CD4-positive, alpha-beta T cell treated with Interleukin-6 for 4 hours (primary cell): Measurements from ENCODE around the gene LNX1.

ENCODE experiments used
- DNase-seq: peaks from one replicate; pipeline ENCODE4 v3.0.0-alpha.2; 2020; ENCODE audit warnings: mixed read lengths

LNX1 gene

GRCh38 chr4:53571936-53572599 is 19.2 kb downstream of the LNX1 start:
- DNase-seq: no peak

DNA sequence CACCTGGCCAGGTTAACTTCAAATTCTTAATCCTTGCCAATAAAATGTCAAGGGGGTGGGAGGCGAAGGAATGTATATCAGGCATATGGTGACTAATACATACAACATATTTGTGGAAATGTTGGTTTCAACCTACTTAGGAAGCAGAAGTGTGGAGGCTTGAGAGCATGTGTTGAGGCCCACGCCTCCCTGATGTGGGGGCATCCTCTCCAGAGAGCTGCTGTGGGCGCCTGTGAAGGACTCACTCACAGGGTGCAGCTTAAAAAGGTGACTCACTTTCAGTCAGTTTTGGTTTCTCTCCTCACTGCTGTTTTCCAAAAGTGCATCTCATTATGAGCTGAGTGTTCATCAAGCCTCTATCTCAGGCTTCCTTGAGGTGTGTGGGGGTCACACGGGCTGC is 27.5 kb downstream of the LNX1 start:
- DNase-seq: no peak

- no peak for DNase-seq
Measured at GRCh38 chr4:53562409-53562808, 28.9 kb downstream of the LNX1 start.

DNA sequence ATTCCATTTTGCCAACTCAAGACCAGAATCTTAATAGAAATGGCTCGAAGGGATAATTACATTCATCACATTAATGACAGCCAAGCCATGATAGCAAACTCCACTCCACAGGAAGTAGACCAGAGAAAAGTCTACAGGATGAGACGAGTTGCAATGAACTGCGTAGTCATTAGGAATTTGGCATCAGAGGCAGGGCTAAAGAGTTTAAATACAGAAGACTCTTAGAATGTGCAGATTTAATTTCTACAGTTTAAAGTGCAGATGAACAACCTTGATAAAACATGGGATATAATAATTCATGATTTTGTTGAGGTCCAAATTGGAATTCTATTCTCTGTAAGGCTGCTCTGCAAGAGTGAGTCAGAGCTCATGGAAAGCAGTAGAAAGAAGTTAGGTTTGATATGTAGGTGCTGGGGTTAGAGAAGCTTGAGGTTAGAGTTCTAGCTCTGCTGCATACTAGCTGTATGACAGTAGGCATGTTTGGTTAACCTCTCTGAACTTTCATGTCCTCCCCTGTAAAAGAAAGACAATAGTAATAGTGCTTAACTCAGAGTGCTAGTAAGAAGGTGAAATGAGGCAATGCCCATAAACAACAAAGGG is 32.2 kb downstream of the LNX1 start:
- DNase-seq: no peak

DNA sequence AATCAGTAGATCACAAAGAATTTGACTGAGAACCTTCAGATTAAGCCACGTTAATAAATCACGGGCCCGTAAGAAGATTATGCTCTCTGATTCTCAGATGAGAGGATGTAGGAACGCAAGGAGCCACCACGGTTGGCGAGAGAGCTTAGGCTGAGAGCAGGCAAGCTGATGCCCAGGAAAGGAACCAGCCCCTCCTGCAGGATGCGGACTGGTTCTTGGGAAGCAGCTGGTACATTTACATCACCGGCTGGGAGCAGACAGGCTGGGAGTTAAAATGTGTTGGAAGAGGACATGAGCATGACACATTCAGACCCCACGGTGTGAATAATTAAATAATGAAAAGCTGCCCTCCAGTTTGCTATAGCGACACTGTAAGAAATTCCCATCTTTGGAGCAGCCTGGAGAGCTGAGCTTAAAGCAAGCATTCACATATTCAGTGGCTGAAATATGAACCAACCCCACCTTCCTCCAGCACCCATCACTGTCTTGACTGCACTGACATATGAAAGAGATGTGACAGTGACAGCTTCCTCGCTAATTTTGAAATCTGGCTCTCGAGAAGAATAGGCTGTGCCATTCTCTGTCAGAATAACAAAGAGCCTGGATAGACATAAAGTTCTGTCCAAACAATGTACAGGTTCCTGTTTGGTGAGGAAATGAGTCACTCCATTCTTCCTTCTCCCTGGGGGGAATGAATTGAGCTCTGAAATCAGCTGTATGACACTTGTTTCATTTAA is 33.1 kb downstream of the LNX1 start:
- no peak for DNase-seq

GRCh38 chr4:53557669-53558064 is 33.6 kb downstream of the LNX1 start:
- no peak for DNase-seq

DNA sequence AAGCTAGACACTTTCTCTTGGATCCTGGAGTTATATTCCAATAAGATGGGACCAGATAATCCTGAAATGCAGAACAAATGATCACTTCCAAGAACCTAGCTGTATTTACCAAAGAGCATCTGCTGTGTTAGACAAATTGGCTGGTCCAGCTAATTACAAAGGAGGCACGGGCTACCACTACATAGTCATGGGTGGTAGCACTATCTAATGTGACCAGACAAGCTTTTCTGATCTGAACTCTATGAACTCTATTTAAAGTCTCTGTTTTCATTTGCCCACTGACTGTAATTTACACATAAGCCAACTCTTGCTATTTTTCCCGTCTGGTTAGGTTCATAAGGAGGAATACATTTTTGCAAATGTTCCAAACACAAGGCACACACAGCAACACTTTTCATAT is 34.6 kb downstream of the LNX1 start:
- no peak for DNase-seq

DNA sequence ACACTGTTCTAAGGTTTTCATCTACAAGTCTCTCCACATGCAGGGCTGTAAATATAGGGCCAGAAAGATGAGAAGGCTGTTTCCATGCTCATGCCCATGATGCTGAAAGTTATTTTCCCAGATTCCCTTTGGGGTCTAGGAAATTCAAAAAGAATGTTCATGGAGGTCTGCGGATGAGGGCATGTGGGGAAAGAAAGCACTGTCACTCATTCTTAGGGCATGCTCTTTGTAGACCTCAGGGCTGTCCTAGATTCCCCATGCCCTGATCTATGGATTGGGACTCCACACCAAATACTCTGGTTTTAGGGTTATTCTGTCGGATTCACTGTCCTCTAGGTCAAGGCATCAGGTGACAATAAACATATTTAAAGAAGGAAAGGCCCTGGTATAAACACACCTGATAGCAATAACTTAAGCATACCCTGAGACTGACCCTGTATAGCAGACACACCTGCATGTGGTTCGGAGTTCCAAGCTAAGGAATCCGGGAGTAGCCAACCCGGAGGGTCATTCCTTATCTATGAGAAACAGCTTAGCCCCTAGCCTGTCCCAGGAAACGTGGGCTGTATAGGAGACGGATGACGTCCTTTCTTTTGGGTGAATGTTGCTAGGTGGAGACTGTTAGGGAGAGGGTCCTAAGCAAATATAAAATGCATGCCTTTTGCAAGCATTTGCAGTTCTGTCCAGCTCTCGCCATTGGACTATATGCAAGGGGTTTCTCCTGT is 37.6 kb downstream of the LNX1 start:
- no peak for DNase-seq

GRCh38 chr4:53552711-53553110 is 38.6 kb downstream of the LNX1 start:
- no peak for DNase-seq

- no peak for DNase-seq
Measured at GRCh38 chr4:53551958-53552357, 39.3 kb downstream of the LNX1 start.

- no peak for DNase-seq
Measured at GRCh38 chr4:53551281-53551864, 39.9 kb downstream of the LNX1 start.

DNA sequence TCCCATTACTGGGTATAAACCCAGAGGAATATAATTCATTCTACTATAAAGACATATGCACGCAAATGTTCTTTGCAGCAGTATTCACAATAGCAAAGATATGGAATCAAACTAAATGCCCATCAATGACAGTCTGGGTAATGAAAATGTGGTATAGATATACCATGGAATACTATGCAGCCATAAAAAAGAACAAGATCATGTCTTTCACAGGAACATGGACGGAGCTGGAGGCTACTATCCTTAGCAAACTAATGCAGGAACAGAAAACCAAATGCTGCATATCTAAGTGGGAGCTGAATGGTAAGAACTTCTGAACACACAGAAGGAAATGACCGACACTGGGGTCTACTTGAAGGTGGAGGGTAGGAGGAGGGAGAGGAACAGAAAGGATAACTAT is 42.6 kb downstream of the LNX1 start:
- no peak for DNase-seq

- no peak for DNase-seq
Measured at GRCh38 chr4:53547983-53548382, 43.3 kb downstream of the LNX1 start.

- DNase-seq: no peak
Measured at GRCh38 chr4:53545942-53546581, 45.2 kb downstream of the LNX1 start.

GRCh38 chr4:53545273-53545672 is 46.0 kb downstream of the LNX1 start:
- no peak for DNase-seq

DNA sequence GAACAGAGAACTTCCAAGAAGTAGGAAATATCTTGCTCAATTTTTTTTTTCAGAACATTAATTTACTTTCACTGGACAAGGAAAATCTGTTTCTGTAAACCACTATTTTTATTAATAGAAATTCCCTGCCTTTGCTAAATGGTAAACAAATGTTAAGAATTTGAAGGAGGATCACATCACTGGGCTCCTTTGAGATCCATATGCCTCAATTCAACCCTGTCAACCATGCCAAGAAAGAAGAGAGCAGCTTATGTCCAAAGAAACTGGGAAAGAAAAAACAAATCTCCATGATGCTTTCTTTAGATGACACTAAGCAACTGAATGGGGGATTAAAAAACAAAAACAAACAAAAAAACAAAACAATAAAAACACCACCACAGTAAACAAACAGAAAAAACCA is 47.7 kb downstream of the LNX1 start:
- DNase-seq: no peak

DNA sequence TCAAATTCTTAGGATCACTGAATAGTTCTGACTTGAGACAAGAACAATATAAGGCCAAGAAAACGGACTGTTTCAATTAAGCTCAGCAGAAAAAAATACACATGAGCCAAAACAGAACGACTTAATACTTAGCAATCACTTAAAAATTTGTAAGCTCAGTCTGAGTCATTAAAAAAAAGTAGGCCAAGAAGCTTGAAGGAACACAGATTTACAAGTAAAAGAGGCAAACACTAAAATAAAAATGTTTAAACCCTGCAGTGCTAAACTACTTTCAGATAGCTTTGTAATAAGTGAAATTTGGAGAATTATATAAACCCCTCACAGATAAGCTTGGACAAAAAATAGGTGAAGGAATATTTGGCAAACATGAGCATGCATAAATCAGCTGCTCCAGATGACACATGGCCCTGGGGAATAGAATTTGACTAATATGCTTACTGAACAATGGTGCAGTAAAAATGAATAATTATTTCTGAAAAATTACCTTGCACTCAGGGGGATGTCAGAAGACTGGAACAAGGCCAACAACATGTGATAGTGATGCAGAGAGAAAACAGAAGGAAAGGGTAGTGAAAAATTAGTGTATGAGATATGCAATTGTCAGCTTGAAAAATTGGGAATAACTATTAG is 49.6 kb downstream of the LNX1 start:
- no peak for DNase-seq

DNA sequence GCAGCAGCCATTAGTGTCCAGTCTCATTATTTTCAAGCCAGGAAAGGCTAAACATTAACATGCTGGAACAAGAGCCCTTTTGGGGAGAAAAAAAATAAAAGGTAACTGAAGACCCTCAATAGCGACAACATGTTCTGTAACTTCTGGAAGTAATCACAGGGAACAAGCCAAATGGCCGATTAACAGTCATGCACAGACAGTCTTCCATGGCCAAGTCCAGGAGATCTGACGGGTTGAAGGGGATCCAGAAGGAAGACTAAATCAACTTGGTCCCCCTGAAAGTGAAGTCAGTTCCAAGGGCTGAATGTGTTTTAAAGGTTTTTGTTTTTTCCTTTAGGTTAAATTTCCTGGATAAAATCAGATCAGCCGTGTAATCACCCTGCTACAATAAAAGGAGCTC is 52.5 kb downstream of the LNX1 start:
- DNase-seq: no peak

DNA sequence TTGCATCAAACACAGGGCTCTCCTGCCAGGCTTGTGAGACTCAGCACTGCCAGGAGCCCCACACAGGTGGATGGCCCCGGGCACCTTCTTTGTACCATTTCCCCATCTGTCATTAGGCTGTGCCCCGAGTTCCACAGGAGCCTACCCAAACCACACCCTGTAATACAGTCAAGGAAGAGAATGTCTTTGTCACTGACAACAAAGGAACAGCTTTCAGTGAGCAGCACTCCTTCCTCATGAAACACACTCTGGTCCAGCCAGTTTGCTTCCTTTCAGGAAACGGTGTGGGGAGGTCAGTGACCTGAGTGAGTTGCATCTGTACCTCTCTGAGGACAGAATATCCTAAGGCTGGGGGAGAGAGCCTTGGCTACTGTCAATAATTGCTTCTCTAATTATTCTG is 53.7 kb downstream of the LNX1 start:
- DNase-seq: no peak

- no peak for DNase-seq
Measured at GRCh38 chr4:53536328-53536727, 55.0 kb downstream of the LNX1 start.

- no peak for DNase-seq
Measured at GRCh38 chr4:53535567-53535966, 55.7 kb downstream of the LNX1 start.

DNA sequence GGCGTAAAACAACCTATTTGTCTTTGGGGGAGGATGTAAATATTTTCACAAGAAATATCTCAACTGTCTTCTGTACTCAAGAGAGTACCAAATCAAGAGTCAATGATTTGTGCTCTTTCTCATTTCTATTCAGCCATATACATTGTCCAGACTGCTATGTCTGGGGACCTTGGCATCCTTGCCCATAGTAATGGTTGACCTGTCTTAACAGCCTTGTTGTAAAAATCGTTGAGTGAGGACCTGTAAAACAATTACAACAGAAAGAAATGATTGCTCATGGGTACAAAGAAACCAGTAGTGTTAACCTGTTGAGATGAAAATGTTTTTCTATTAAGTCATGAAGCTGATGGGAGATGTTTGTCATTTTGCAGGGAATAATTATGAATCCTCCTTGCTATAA is 56.6 kb downstream of the LNX1 start:
- no peak for DNase-seq
